IMR-90 (cell line): ENCODE results near the gene GNRH2. TPM values are rescaled to one million over a fixed set of nuclear protein-coding genes. Genes with fewer than 3 reads are reported as not detected.

ENCODE experiments used
- ATAC-seq: fragments of 200-7000 bp; cut with Tn5 transposase; 2 replicates; pipeline ENCODE4 v1.9.1; 2020; ENCODE audit warnings: low read depth, mild to moderate bottlenecking, moderate library complexity
- BruUV-seq: library from RNA; stranded (reverse); fragments of 400-500 nt; replicated peaks from 2 replicates; lab custom pipeline; 2021; lab: Mats Ljungman, UMichigan
- CTCF ChIA-PET: fragments of 300-600 bp; formaldehyde crosslinking; extraction: SDS; loops from one replicate; lab custom pipeline; 2021; ENCODE audit warnings: antibody characterized with exemption; lab: Yijun Ruan, JAX
- POLR2A ChIA-PET: fragments of 300-600 bp; sonication (Branson Sonifier 250); formaldehyde crosslinking; loops from one replicate; lab custom pipeline; 2022; ENCODE audit warnings: antibody characterized with exemption; ENCODE audit not compliant: unreplicated experiment; lab: Charles Lee
- DNase-seq: peaks from one replicate; pipeline ENCODE4 v3.0.0; 2013
- H2AFZ ChIP-seq: replicated peaks from 2 replicates; pipeline ENCODE3; 2013; ENCODE audit warnings: low read length, mild to moderate bottlenecking; ENCODE audit not compliant: poor library complexity
- H2AK5ac ChIP-seq: 2 replicates; pipeline ENCODE4 v1.6.1; 2013; ENCODE audit warnings: low read depth, low read length, inconsistent platforms
- H2AK9ac ChIP-seq: replicated peaks from 2 replicates; pipeline ENCODE3; 2013; ENCODE audit warnings: mild to moderate bottlenecking, low read depth, low read length, moderate library complexity; ENCODE audit not compliant: poor library complexity
- H2BK120ac ChIP-seq: 2 replicates; pipeline ENCODE4 v1.6.1; 2013; ENCODE audit warnings: low read depth, low read length, inconsistent platforms
- H2BK15ac ChIP-seq: 3 replicates; pipeline ENCODE4 v1.6.1; 2013; ENCODE audit warnings: low read depth, low read length, inconsistent platforms
- H2BK20ac ChIP-seq: 2 replicates; pipeline ENCODE4 v1.6.1; 2013; ENCODE audit warnings: low read depth, mild to moderate bottlenecking, inconsistent platforms, low read length, moderate library complexity
- H2BK5ac ChIP-seq: 2 replicates; pipeline ENCODE4 v1.6.1; 2013; ENCODE audit warnings: mild to moderate bottlenecking, low read depth, low read length, inconsistent platforms; ENCODE audit not compliant: poor library complexity, severe bottlenecking
- H3K14ac ChIP-seq: replicated peaks from 2 replicates; pipeline ENCODE4 v1.6.1; 2013; ENCODE audit warnings: low read depth, low read length, inconsistent platforms
- H3K18ac ChIP-seq: 2 replicates; pipeline ENCODE4 v1.6.1; 2013; ENCODE audit warnings: low read depth, low read length, control low read depth
- H3K23ac ChIP-seq: 2 replicates; pipeline ENCODE4 v1.6.1; 2013; ENCODE audit warnings: low read depth, low read length, inconsistent platforms
- H3K27ac ChIP-seq: 2 replicates; pipeline ENCODE4 v1.5.1; 2013; ENCODE audit warnings: mild to moderate bottlenecking, control low read depth, low read length; ENCODE audit not compliant: insufficient read depth
- H3K27me3 ChIP-seq: 2 replicates; pipeline ENCODE4 v1.6.1; 2013; ENCODE audit warnings: low read length; ENCODE audit not compliant: control insufficient read depth, insufficient read depth
- H3K36me3 ChIP-seq: 2 replicates; pipeline ENCODE4 v1.6.1; 2013; ENCODE audit warnings: low read length, mixed read lengths; ENCODE audit not compliant: control insufficient read depth, insufficient read depth
- H3K4ac ChIP-seq: 2 replicates; pipeline ENCODE4 v1.6.1; 2013; ENCODE audit warnings: low read depth, low read length, inconsistent platforms
- H3K4me1 ChIP-seq: 2 replicates; pipeline ENCODE4 v1.6.1; 2013; ENCODE audit warnings: low read length, mixed read lengths; ENCODE audit not compliant: control insufficient read depth, insufficient read depth
- H3K4me2 ChIP-seq: 2 replicates; pipeline ENCODE4 v1.6.1; 2013; ENCODE audit warnings: low read depth, mild to moderate bottlenecking, control low read depth, low read length, moderate library complexity
- H3K4me3 ChIP-seq: 2 replicates; pipeline ENCODE4 v1.5.1; 2013; ENCODE audit warnings: low read depth, mild to moderate bottlenecking, control low read depth, low read length, moderate library complexity; ENCODE audit not compliant: insufficient read depth
- H3K56ac ChIP-seq: 2 replicates; pipeline ENCODE4 v1.6.1; 2013; ENCODE audit warnings: low read length, inconsistent platforms; ENCODE audit not compliant: insufficient read depth; ENCODE audit errors: extremely low read depth
- H3K79me1 ChIP-seq, 2 experiments: 2 replicates each; pipeline ENCODE4 v1.6.1; 2013; ENCODE audit warnings: low read length in 2 of 2, inconsistent platforms in 1 of 2, low read depth in 1 of 2
- H3K9ac ChIP-seq: 2 replicates; pipeline ENCODE4 v1.6.1; 2013; ENCODE audit warnings: low read depth, low read length, control low read depth
- H3K9me1 ChIP-seq: 2 replicates; pipeline ENCODE4 v1.6.1; 2013; ENCODE audit warnings: low read length, inconsistent platforms; ENCODE audit not compliant: insufficient read depth
- H3K9me3 ChIP-seq: 2 replicates; pipeline ENCODE4 v1.6.1; 2013; ENCODE audit warnings: low read length; ENCODE audit not compliant: control insufficient read depth, insufficient read depth
- H4K20me1 ChIP-seq: 2 replicates; pipeline ENCODE4 v1.6.1; 2013; ENCODE audit warnings: low read length, inconsistent platforms; ENCODE audit not compliant: insufficient read depth
- H4K5ac ChIP-seq: 2 replicates; pipeline ENCODE4 v1.6.1; 2013; ENCODE audit warnings: mild to moderate bottlenecking, low read depth, low read length, control low read depth
- H4K8ac ChIP-seq, 2 experiments: 2 replicates each; pipeline ENCODE4 v1.6.1; 2013; ENCODE audit warnings: low read depth in 2 of 2, low read length in 2 of 2, control low read depth in 1 of 2, inconsistent platforms in 1 of 2
- H4K91ac ChIP-seq: 2 replicates; pipeline ENCODE4 v1.6.1; 2013; ENCODE audit warnings: low read depth, low read length, inconsistent platforms; ENCODE audit not compliant: insufficient read depth
- MAFK ChIP-seq: IDR thresholded peaks from 2 replicates; pipeline ENCODE4 v1.6.1; 2012; ENCODE audit warnings: low read depth, low read length, improper control_type of control experiment
- MXI1 ChIP-seq: IDR thresholded peaks from 2 replicates; pipeline ENCODE4 v1.6.1; 2012; ENCODE audit warnings: low read depth, mild to moderate bottlenecking, low read length, moderate library complexity, borderline replicate concordance
- NFE2L2 ChIP-seq: fragments of 150-350 bp; IDR thresholded peaks from 2 replicates; pipeline ENCODE4 v1.6.1; 2016; ENCODE audit warnings: low read depth, mild to moderate bottlenecking, low read length
- POLR2A ChIP-seq: IDR thresholded peaks from 2 replicates; pipeline ENCODE4 v1.6.1; 2012; ENCODE audit warnings: mild to moderate bottlenecking, low read depth, low read length
- RFX5 ChIP-seq: IDR thresholded peaks from 2 replicates; pipeline ENCODE4 v1.8.0; 2012; ENCODE audit warnings: low read depth, mild to moderate bottlenecking, low read length, moderate library complexity
- WGBS, 2 experiments: methylation state at CpG; one replicate each; pipeline versions ENCODE4 v1.1.5 to v1.1.7; 2013; ENCODE audit warnings: missing lambda C conversion rate in 2 of 2; ENCODE audit not compliant: insufficient read length in 1 of 2; ENCODE audit errors: extremely low coverage in 2 of 2; 5-methylcytosine and 5-hydroxymethylcytosine counted together
- dilution Hi-C: fragments of 300-500 bp; cut with HindIII; formaldehyde crosslinking; loops from one replicate; pipeline ENCODE4 v1.14.3; 2018; ENCODE audit warnings: low sequenced_read_pairs; ENCODE audit not compliant: unreplicated experiment
- in situ Hi-C: fragments of 300-500 bp; cut with MboI; formaldehyde crosslinking; loops from 3 replicates; pipeline ENCODE4 v1.14.3; 2019; ENCODE audit warnings: low sequenced_read_pairs, inconsistent platforms, mixed read lengths
- intact Hi-C: fragments of 100-400 bp; cut with micrococcal nuclease; formaldehyde crosslinking; loops from 2 replicates; pipeline ENCODE4 v1.10.0; 2022
- polyA plus RNA-seq, 3 experiments: library from polyadenylated mRNA; depleted of rRNA; stranded (reverse); fragments of >200 nt; gene quantifications; 2 replicates each; pipeline ENCODE4 v1.2.3, GENCODE V29; 2012; ENCODE audit warnings: low replicate concordance in 1 of 3
- total RNA-seq: library from RNA; depleted of rRNA; stranded (reverse); fragments of >200 nt; gene quantifications from 2 replicates; pipeline ENCODE4 v1.2.3, GENCODE V29; 2012
- TF ChIP-seq, protein P1 (sequence below): fragments of 150-350 bp; IDR thresholded peaks from 2 replicates; pipeline ENCODE4 v1.6.1; 2017; ENCODE audit warnings: mild to moderate bottlenecking, antibody characterized with exemption, low read length, low read depth

The GNRH2 gene
- total and polyA plus RNA-seq, 2 of the 4 experiments (the other 2 are of a cell fraction): 0.18 to 0.21 TPM

DNA sequence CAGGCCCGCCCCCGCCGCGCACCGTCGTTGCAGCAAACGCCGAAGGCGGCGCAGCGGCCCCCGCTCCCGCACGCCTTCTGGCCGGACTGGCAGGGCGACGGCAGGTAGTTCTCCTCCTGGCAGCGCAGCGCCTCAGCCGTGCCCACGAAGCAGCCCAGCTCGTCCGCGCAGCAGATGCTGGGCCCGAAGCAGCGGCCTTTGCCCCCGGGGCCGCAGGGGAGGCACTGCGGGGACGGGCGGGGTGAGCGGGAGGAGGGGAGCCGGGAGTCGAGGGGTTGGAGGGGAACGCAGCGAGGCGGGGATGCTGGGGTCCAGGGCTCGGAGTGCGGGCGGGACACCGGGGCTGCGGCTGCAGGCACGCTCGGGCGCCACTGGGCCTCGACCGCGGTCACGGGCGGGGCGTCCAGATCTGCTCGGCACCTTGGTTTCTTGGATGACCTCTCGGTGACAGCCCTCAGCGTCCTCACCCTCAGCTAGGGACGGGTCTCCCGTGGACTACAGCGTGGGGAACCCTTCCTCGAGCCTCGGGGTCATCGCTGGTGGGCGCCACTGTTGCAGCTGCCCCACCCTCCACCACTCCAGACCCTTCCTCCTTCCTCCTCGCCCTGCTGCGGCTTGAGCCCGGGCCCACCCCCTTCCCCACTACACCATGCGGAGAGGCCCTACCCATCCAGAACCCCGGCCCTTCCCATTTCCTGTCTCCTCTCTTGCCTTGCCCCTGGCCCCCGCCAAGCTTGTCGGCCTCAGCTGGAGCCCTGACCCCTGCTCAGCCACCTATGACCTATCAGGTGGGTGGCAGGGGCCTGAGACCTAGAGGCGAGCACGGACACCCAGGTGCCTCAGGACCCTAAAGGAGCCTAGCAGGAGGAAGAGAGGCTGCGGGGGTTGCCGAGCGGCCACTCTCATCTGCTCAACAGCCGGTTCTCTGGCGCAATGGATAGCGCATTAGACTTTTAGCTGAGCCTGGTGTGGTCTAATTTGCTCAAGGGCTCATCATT lies 39.8 kb downstream of the GNRH2 start:
- ATAC-seq: peak; percentile 38; the same call in 1 of the 2 replicates
- Histone ChIP-seq H2BK120ac (no peak overlapping the region), H4K8ac (no peak overlapping the region), H3K9me3 (no peaks in the 10 kb centered on the region; the same call in 1 of the 2 replicates), H3K4me3 (no peak overlapping the region), H3K23ac (no peak overlapping the region), H3K79me1 (no peaks in the 10 kb centered on the region), H3K36me3 (no peaks in the 10 kb centered on the region), H2BK20ac (no peak overlapping the region), H3K4me2 (no peak overlapping the region), H3K56ac (no peak overlapping the region), H3K18ac (no peak overlapping the region), H3K4ac (no peak overlapping the region), H2AK9ac (no peak overlapping the region), H2BK15ac (no peak overlapping the region), H4K5ac (no peak overlapping the region), H3K27ac (no peak overlapping the region), H4K20me1 (no peaks in the 10 kb centered on the region), H3K4me1 (no peaks in the 10 kb centered on the region; the same call in 1 of the 2 replicates), H3K27me3 (peaks cover 51% of the 10 kb centered on the region), H2AFZ (peak overlapping the region; percentile 37), H3K9ac (no peak overlapping the region), H3K14ac (no peak overlapping the region), H3K9me1 (peaks cover 4% of the 10 kb centered on the region; the same call in 1 of the 2 replicates), H2BK5ac (no peak overlapping the region), H2AK5ac (no peak overlapping the region), H4K91ac (no peak overlapping the region)
- 15% methylated on average over 51 of the region's 76 CpGs; no CpG with 5 or more reads in 1 of the 2 experiments for WGBS, 2 experiments
- no peak for TF ChIP-seq NFE2L2
- TF ChIP-seq POLR2A: no peak
- TF ChIP-seq MXI1: no peak
- TF ChIP-seq, protein P1, sequence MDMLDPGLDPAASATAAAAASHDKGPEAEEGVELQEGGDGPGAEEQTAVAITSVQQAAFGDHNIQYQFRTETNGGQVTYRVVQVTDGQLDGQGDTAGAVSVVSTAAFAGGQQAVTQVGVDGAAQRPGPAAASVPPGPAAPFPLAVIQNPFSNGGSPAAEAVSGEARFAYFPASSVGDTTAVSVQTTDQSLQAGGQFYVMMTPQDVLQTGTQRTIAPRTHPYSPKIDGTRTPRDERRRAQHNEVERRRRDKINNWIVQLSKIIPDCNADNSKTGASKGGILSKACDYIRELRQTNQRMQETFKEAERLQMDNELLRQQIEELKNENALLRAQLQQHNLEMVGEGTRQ: no peak
- TF ChIP-seq RFX5: no peak
- no peak for TF ChIP-seq MAFK
- no TSS peak for BruUV-seq
- ChIA-PET CTCF (interaction anchor here (0.6 kb wide), 1 partner anchor 39 kb away, joined by 3 read pairs; no protein-coding TSS in a partner anchor), POLR2A (no interaction called here)
- in situ Hi-C loops (no loop called here), intact Hi-C loops (no loop called here), dilution Hi-C loops (no loop called here)
- DNase-seq: no peak
